CD14-positive monocyte (primary cell): ENCODE measurements around the gene OPTC. TPM values are rescaled to one million over a fixed set of nuclear protein-coding genes. Genes with fewer than 3 reads are reported as not detected.

Experiments
- DNase-seq, 3 donors: peaks; one replicate each; pipeline ENCODE4 v3.0.0-alpha.2; 2011 to 2022
- H2AFZ ChIP-seq: 2 replicates; pipeline ENCODE4 v1.6.0; 2012; ENCODE audit warnings: mild to moderate bottlenecking, low read depth, low read length, inconsistent platforms; ENCODE audit not compliant: insufficient read depth, poor library complexity, severe bottlenecking
- H3K27ac ChIP-seq, 2 donors: 1 replicate in 1 of 2; 2 replicates in 1 of 2; pipeline ENCODE4 v1.5.1; 2012 to 2013; ENCODE audit warnings: low read length in 2 of 2, control low read depth in 1 of 2, inconsistent platforms in 1 of 2, low read depth in 1 of 2, mild to moderate bottlenecking in 1 of 2
- H3K27me3 ChIP-seq, 2 donors: one replicate each; pipeline versions ENCODE4 v1.6.0 to v1.6.1; 2011 to 2013; ENCODE audit warnings: low read length in 2 of 2; ENCODE audit not compliant: control insufficient read depth in 2 of 2, insufficient read depth in 2 of 2
- H3K36me3 ChIP-seq, 2 donors: replicated peaks in 1 of 2; 1 replicate in 1 of 2; 2 replicates in 1 of 2; pipeline versions ENCODE4 v1.5.1 to v1.6.1; 2012 to 2013; ENCODE audit warnings: low read length in 2 of 2, control low read depth in 1 of 2, inconsistent platforms in 1 of 2, mild to moderate bottlenecking in 1 of 2; ENCODE audit not compliant: insufficient read depth in 2 of 2, control insufficient read depth in 1 of 2
- H3K4me1 ChIP-seq, 2 donors: 1 replicate in 1 of 2; 2 replicates in 1 of 2; pipeline versions ENCODE4 v1.5.1 to v1.6.1; 2012 to 2013; ENCODE audit warnings: low read length in 2 of 2, control low read depth in 1 of 2, inconsistent platforms in 1 of 2, mild to moderate bottlenecking in 1 of 2, moderate library complexity in 1 of 2; ENCODE audit not compliant: insufficient read depth in 2 of 2, control insufficient read depth in 1 of 2
- H3K4me2 ChIP-seq: replicated peaks from 2 replicates; pipeline ENCODE3; 2012; ENCODE audit warnings: low read length, moderate library complexity, mild to moderate bottlenecking; ENCODE audit not compliant: poor library complexity, severe bottlenecking; ENCODE audit errors: extremely low read depth
- H3K4me3 ChIP-seq, 3 experiments: fragments of 200-600 bp in 1 of 3; sonication (generic) in 1 of 3; replicated peaks in 1 of 3; 1 replicate in 2 of 3; 2 replicates in 1 of 3; pipeline ENCODE4 v1.5.1; 2011 to 2013; ENCODE audit warnings: low read length in 3 of 3, mild to moderate bottlenecking in 3 of 3, control low read depth in 2 of 3, low read depth in 2 of 3, inconsistent platforms in 1 of 3, moderate library complexity in 1 of 3
- H3K79me2 ChIP-seq: 2 replicates; pipeline ENCODE4 v1.6.0; 2012; ENCODE audit warnings: mild to moderate bottlenecking, control low read depth, inconsistent platforms, low read length, moderate library complexity; ENCODE audit not compliant: insufficient read depth
- H3K9ac ChIP-seq: 2 replicates; pipeline ENCODE4 v1.6.0; 2017; ENCODE audit warnings: low read length, mild to moderate bottlenecking; ENCODE audit not compliant: insufficient read depth, poor library complexity, severe bottlenecking
- H3K9me3 ChIP-seq, 2 donors: replicated peaks in 1 of 2; 1 replicate in 1 of 2; 2 replicates in 1 of 2; pipeline versions ENCODE4 v1.5.1 to v1.6.1; 2012 to 2013; ENCODE audit warnings: low read length in 2 of 2, control low read depth in 1 of 2; ENCODE audit not compliant: control insufficient read depth in 1 of 2, insufficient read depth in 1 of 2
- H4K20me1 ChIP-seq: 2 replicates; pipeline ENCODE4 v1.6.0; 2012; ENCODE audit warnings: mild to moderate bottlenecking, low read length, control low read depth, moderate library complexity; ENCODE audit not compliant: insufficient read depth
- H3K27ac Mint-ChIP-seq, 7 donors: one replicate each; pipeline ENCODE4 v1.8.0; 2020; ENCODE audit warnings: mild to moderate bottlenecking in 7 of 7, mixed read lengths in 7 of 7, moderate library complexity in 6 of 7, inconsistent platforms in 2 of 7
- H3K27me3 Mint-ChIP-seq, 3 donors: one replicate each; pipeline ENCODE4 v1.8.0; 2021 to 2022; ENCODE audit warnings: low read depth in 3 of 3, mild to moderate bottlenecking in 3 of 3, mixed read lengths in 3 of 3, moderate library complexity in 3 of 3, inconsistent platforms in 1 of 3
- H3K36me3 Mint-ChIP-seq, 2 donors: one replicate each; pipeline ENCODE4 v1.8.0; 2020; ENCODE audit warnings: mixed read lengths in 2 of 2, inconsistent platforms in 1 of 2, mild to moderate bottlenecking in 1 of 2
- H3K4me1 Mint-ChIP-seq: one replicate; pipeline ENCODE4 v1.8.0; 2020; ENCODE audit warnings: mild to moderate bottlenecking, mixed read lengths
- H3K4me3 Mint-ChIP-seq, 2 donors: one replicate each; pipeline ENCODE4 v1.8.0; 2020; ENCODE audit warnings: mild to moderate bottlenecking in 2 of 2, mixed read lengths in 2 of 2, moderate library complexity in 1 of 2
- H3K9me3 Mint-ChIP-seq, 7 donors: one replicate each; pipeline ENCODE4 v1.8.0; 2020 to 2022; ENCODE audit warnings: mixed read lengths in 7 of 7, mild to moderate bottlenecking in 6 of 7, moderate library complexity in 6 of 7, inconsistent platforms in 2 of 7
- CTCF ChIP-seq: fragments of 200-600 bp; IDR thresholded peaks from one replicate; pipeline ENCODE4 v1.8.0; 2022; ENCODE audit warnings: antibody characterized with exemption, mild to moderate bottlenecking
- WGBS: methylation state at CpG from one replicate; pipeline ENCODE4 v1.1.5; 2013; ENCODE audit warnings: missing lambda C conversion rate; ENCODE audit not compliant: insufficient coverage; 5-methylcytosine and 5-hydroxymethylcytosine counted together
- intact Hi-C, 2 donors: fragments of 100-400 bp; cut with micrococcal nuclease; formaldehyde crosslinking; loops; one replicate each; pipeline versions ENCODE4 v1.15.0 to v1.15.1; 2023
- polyA plus RNA-seq, 3 donors: library from polyadenylated mRNA; depleted of rRNA in 1 of 3; unstranded in 2 of 3; stranded (reverse) in 1 of 3; fragments of 300-500 nt in 2 of 3; fragments of >200 nt in 1 of 3; fragmentation: Illumina TruSeq in 2 of 3; gene quantifications; 1 replicate in 2 of 3; 2 replicates in 1 of 3; pipeline ENCODE4 v1.2.3, GENCODE V29; 2012 to 2021

The OPTC gene
- polyA plus RNA-seq, 3 donors, result not detected

- no peak for TF ChIP-seq CTCF
- H3K27me3 Mint-ChIP-seq, result peaks cover 1 to 8% (median 2%) of the 10 kb centered on the region in 3 donors
- H3K27me3 ChIP-seq, result no peaks in the 10 kb centered on the region
- no peaks in the 10 kb centered on the region for H3K36me3 ChIP-seq
- H3K36me3 Mint-ChIP-seq, result no peaks in the 10 kb centered on the region
- WGBS, result 93% methylated on average over 5 of the region's 8 CpGs
- no peaks in the 10 kb centered on the region for H3K4me1 Mint-ChIP-seq
- no peak overlapping the region for H3K4me3 Mint-ChIP-seq
- no peaks in the 10 kb centered on the region for H3K79me2 ChIP-seq
- H4K20me1 ChIP-seq, result no peaks in the 10 kb centered on the region
- no peak overlapping the region for H3K9ac ChIP-seq
- H3K4me3 ChIP-seq, result no peak overlapping the region
- no peak overlapping the region for H3K4me2 ChIP-seq
- peak overlapping the region in 1 of 7 donors; percentile 35 for H3K27ac Mint-ChIP-seq
- intact Hi-C loops, result no loop called here
- H3K9me3 ChIP-seq, result no peaks in the 10 kb centered on the region
- no peak overlapping the region for H2AFZ ChIP-seq
- H3K27ac ChIP-seq, result no peak overlapping the region
- DNase-seq, result no peak
- H3K9me3 Mint-ChIP-seq, result no peaks in the 10 kb centered on the region
- H3K4me1 ChIP-seq, result no peaks in the 10 kb centered on the region
Observed at GRCh38 chr1:203547771-203548421, 53.9 kb downstream of the OPTC start.

- intact Hi-C loops, result no loop called here
- WGBS, result no CpG with 5 or more reads among the region's 2 CpGs
- Mint-ChIP-seq H3K27me3 (peaks cover 0 to 8% (median 2%) of the 10 kb centered on the region in 3 donors), H3K36me3 (no peaks in the 10 kb centered on the region), H3K4me3 (no peak overlapping the region), H3K27ac (no peak overlapping the region), H3K9me3 (no peaks in the 10 kb centered on the region), H3K4me1 (peaks cover under 1% of the 10 kb centered on the region)
- Histone ChIP-seq H3K36me3 (no peaks in the 10 kb centered on the region), H3K9ac (no peak overlapping the region), H3K79me2 (no peaks in the 10 kb centered on the region), H3K27me3 (no peaks in the 10 kb centered on the region), H3K4me2 (no peak overlapping the region), H3K9me3 (no peaks in the 10 kb centered on the region), H2AFZ (no peak overlapping the region), H3K4me1 (no peaks in the 10 kb centered on the region), H3K4me3 (no peak overlapping the region), H4K20me1 (no peaks in the 10 kb centered on the region), H3K27ac (no peak overlapping the region)
- no peak for DNase-seq
- no peak for TF ChIP-seq CTCF
Observed at GRCh38 chr1:203548892-203549291, 54.9 kb downstream of the OPTC start.
